Measurements from ENCODE around the gene TCERG1L.

Gene TCERG1L

DNA sequence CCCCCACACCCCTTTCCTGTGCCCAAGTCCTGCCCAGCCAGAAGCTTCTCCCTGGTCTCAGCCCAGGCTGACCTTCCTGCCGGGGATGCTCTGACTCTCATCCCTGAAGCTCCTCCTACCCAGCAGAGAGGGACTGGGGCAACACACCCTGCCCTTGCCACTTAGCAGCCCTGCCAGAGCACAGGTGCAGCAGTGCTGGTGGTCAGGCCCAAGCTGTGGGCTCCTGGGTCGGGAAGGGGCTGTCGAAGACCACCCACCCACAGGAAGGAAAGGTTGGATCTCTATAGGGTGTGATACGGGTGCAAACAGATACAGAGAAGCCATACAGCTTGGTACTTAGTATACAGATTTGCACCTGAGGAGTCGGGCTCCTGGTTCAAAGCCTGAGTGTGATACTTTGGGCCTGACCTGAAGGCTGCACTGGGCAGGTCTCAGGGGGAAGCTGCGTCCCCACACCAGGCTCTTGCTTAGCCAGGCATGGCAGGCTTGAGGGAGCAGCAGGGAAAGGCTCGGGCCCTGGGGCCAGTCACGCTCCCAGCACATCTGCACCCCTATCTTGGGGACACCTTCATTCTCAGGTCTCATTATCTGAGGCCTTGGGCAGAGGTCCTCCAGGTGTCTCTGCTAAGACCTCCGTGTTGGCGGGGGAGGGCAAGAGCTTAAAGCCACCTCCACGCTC is 47.3 kb downstream of the TCERG1L start:
- TF ChIP-seq, protein P1, sequence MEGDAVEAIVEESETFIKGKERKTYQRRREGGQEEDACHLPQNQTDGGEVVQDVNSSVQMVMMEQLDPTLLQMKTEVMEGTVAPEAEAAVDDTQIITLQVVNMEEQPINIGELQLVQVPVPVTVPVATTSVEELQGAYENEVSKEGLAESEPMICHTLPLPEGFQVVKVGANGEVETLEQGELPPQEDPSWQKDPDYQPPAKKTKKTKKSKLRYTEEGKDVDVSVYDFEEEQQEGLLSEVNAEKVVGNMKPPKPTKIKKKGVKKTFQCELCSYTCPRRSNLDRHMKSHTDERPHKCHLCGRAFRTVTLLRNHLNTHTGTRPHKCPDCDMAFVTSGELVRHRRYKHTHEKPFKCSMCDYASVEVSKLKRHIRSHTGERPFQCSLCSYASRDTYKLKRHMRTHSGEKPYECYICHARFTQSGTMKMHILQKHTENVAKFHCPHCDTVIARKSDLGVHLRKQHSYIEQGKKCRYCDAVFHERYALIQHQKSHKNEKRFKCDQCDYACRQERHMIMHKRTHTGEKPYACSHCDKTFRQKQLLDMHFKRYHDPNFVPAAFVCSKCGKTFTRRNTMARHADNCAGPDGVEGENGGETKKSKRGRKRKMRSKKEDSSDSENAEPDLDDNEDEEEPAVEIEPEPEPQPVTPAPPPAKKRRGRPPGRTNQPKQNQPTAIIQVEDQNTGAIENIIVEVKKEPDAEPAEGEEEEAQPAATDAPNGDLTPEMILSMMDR (conservative IDR thresholded peaks at IDR 0.05), result no peak
- H3K27ac ChIP-seq, result no peak overlapping the region

DNA sequence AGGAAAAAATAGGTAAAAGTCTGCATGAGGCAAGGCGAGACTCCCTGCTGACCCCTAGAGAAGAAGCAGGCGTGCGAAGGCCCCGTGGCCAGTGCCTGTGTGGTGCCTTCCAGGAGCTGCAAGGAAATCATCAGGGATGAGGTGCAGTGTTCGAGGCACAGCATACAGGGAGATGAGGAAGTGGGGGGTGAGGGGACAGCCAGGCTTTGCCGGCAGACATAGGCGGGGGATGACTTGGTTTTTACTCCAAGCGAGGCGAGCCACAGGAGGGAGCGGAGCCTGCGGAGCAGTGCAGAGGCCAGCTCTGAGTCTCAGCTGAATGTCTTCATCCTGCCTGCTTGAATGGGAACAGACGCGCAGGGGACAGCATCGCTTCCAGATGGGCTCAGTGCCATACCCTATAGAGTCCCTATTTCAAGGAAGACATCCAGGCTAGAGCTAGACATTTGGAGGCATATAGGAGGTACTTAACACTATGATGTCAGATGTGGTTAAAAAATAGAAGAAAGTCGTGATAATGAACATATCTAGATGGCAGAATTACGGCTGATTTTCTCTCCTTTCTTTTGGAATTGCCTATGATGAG is 49.5 kb downstream of the TCERG1L start:
- H3K27ac ChIP-seq, result no peak overlapping the region
- TF ChIP-seq, protein P1 (conservative IDR thresholded peaks at IDR 0.05), result no peak

DNA sequence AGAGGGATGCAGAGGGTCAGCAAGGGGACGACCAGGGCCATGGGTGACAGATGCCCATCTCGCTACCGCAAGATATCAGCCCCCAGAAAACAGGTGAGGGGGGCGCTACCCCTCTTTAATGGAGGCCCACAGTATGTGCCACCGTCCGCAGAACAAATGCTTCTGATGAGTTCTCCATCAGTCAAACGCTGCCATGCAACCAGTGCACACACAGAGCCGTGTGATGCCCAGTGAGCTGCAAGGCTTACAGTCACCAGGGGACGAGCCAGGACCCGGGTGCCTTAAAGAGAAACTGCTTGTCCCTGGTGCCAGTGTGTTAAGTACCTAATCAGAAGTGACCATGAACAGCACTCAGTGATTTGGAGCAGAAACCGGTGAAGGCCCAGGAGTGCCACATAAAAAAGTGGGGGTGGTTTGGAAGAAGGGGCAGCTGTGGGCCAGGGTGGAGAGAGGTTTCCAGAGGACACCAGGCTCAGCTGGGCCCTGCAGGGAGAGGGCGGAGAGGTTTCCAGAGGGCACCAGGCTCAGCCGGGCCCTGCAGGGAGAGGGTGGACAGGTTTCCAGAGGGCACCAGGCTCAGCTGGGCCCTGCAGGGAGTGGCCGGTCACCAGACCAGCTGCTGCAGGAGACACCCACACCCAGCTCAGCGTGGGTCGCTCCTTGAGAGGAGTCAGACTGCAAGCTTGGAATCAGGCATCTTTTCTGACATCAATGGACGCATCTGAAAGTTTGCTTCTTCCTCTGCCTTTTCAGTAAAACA is 50.9 kb downstream of the TCERG1L start:
- TF ChIP-seq, protein P1 (conservative IDR thresholded peaks at IDR 0.05), result no peak
- no peak overlapping the region for H3K27ac ChIP-seq

DNA sequence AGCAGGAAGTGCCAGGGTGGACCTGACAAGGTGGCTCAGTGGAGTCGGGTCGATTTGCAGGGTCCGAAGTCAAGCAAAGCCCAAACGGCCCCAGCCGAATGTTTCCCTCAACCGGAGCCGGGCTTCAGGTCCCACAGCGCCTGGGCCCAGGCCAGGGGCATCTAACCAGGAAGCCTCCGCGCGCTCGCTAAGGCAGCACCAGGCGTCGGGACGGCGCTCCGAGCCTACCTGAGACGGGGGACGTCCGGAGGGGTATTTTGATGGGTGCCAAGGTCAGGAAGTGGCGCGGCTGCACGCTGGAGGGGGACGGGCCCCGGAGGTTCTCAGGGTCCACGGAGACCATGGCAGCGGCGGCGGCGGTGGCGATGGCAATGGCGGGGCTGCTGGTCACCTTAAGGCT is 51.5 kb downstream of the TCERG1L start:
- TF ChIP-seq, protein P1 (conservative IDR thresholded peaks at IDR 0.05), result no peak
- no peak overlapping the region for H3K27ac ChIP-seq

DNA sequence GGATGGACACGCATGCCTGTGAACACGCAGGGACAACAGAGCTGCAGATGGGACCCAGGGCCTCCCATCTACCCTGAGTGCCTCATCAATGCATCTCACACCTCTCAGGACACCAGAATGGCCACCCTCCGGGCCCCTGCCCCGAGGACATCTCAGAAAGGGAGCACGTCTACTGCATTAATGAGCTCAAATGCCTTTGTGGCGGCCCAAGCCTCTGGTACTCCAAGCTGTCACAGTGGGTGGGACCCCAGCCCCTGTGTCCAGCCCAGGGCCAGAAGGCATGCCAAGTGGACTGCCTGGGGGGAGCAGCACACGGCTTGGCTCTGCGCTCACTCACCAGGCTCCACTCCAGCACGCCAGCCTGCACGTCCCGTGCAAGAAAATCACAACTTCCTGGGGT is 52.0 kb downstream of the TCERG1L start:
- H3K27ac ChIP-seq, result no peak overlapping the region
- TF ChIP-seq, protein P1 (conservative IDR thresholded peaks at IDR 0.05), result no peak

DNA sequence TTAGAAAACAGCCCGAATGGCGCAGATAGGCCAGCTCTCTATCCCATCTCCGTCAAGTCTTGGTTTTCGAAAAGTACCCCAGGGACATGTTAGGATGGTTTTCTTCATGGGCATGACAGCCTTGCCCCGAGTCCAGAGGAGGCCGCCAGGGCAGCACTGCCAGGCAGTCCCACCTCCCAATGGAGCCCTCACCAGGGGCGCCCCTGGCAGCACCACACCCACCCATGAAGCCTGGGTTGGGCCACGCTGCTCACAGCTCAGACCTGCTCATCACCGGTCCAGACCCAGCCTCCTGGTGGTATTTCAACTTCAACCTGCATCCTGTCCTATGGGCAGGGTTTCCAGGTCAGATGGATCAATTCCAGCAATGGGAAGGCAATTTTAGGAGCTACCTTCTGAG is 53.3 kb downstream of the TCERG1L start:
- H3K27ac ChIP-seq, result no peak overlapping the region
- TF ChIP-seq, protein P1 (conservative IDR thresholded peaks at IDR 0.05), result no peak

DNA sequence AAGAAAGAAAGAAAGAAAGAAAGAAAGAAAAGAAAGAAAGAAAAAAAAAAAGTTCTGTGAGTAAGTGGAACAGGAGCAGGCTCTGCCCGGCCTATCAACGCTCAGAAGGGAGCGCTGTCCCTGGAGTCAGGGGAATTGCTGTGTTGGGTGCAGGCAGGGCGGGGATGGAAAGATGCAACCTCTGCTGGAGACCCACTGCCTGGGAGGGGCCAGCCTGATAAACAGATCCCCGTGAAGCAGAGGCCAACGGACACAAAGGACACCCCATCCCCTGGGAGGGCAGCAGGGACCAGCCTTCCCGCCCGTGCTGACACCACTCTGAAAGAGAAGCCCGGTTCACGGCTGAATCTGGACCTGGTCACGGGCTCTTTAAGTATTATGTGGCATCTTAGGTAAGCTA is 54.5 kb downstream of the TCERG1L start:
- TF ChIP-seq, protein P1 (conservative IDR thresholded peaks at IDR 0.05), result no peak
- no peak overlapping the region for H3K27ac ChIP-seq
